Raji (cell line): Measurements from ENCODE around the gene CALY.

Experiments
- POLR2A ChIP-seq: IDR thresholded peaks from 2 replicates; pipeline ENCODE4 v1.6.1; 2011; ENCODE audit warnings: low read depth, low read length, control low read depth; ENCODE audit not compliant: insufficient read depth

CALY gene

DNA sequence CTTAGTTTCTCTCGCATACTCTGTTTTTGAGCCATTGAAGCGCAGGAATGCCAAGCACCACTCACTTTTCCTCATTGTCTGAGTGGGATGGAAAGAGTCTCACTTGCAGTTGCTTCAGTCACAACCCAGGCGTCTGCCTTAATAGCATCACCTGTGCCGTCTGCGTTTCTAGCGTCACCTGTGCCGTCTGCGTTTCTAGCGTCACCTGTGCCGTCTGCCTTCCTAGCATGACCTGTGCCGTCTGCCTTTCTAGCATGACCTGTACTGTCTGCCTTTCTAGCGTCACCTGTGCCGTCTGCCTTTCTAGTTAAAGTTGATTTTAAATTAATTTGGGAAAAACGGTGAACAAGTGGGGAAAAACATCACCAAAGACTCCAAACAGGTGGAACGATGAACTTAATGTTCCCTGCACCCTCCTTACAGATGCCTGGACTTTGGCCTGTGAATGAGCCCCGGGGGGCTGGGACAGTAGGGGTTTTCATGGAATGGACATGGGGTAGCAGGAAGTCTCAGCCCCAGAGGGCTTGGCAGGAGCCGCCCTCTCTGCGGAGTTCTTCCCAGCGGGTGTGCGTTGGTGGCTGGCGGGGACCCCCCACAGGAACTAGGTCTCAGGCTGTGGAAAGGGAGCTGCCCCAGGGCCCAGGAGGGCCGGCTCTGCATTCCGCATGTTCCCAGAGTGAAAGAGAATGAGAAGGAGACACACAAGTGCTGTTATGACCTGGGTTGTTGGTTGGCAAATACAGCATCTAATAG lies 24.5 kb downstream of the CALY start:
- TF ChIP-seq POLR2A = no peak

DNA sequence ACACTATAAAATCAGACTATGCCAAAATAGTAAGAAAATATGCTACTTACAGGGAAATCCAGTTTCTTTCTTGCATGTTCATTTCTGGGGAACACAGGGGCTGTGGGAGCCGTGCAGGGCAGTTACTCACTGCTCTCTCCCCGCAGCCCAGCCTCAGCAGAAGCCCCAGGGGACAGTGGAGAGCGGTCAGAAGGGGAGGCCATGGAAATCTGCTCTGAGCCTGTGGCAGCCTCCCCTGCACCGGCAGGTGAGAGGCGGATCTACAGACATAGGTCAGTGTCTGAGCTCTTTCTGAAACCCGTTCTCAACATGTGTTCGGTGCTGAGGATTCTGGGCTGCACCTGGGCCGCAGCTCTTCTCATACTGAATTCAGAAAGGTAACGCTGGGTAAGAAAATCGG lies 25.1 kb downstream of the CALY start:
- TF ChIP-seq POLR2A = no peak

GRCh38 chr10:133310789-133311188 lies 25.9 kb downstream of the CALY start:
- no peak for TF ChIP-seq POLR2A

DNA sequence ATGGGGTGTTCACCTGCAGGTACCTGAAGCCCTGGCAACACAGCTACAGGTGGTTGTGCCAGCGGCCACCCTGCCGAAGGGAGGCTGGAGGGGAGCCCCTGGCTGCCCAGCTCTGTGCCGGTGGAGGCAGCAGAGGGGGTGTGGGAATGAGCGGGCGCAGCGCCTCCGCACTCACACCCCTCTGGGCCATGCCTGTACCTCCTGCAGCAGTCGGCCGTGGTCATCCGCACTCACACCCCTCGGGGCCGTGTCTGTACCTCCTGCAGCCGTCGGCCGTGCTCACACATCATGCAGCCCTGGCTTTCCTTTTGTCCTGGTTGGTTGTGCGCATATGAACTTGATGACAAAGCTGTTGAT lies 26.3 kb downstream of the CALY start:
- no peak for TF ChIP-seq POLR2A

DNA sequence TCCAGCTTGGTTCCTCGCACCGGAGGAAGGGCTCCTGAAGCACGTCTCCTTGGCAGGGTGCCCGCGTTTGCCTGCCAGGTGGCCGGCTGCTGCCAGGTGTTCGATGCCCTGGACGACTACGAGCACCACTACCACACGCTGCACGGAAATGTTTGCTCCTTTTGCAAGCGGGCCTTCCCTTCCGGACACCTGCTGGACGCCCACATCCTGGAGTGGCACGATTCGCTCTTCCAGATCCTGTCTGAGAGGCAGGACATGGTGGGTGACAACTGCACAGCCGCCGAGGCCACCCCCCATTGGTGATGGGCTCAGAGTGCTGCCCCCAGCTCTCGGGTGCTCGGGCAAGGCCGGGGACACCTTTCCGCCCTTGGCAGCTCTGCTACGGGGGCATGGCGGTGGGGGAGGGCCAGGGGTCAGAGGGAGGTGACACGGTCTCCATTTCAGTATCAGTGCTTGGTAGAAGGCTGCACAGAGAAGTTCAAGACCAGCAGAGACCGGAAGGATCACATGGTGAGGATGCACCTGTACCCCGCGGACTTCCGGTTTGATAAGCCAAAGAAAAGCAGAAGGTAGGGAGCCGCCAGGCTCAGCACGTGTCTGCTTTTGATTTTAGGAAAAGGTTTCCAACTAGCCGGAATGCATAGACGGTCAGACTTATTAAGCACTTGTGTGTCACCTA lies 26.8 kb downstream of the CALY start:
- no peak for TF ChIP-seq POLR2A

DNA sequence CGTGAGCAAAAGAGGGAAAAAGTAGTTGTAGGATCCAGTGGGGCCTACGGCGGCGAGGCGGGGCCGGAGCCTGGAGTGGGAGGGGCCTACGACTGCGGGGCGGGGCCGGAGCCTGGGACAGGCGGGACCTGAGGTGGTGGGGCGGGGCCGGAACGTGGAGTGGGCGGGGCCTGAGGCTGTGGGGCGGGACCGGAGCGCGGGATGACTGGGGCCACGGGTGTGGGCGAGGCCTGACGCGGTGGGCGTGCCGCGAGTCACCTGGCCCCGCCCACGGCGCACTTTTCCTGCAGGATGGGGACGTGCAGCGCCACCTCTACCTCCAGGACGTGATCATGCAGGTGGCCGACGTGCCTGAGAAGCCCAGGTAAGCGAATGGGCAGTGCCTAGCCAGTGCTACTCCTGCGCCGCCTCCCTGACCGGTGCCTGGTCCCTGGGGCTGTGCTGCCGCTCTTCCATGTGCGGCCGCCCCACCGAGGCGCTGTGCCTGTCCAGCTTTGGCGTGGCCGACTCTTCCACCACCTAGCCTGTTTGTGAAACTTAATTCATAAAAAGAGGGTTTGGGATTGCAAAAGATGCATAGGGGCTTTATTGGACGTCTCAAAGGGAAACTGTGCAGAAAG lies 27.5 kb downstream of the CALY start:
- TF ChIP-seq POLR2A = no peak

- TF ChIP-seq POLR2A = peak; percentile 76
Observed at GRCh38 chr10:133308421-133309099, 28.1 kb downstream of the CALY start, which contains the start of the genes TUBGCP2 and ZNF511. Gene TUBGCP2, minus strand, starts transcription at chr10:133308872. Its CDS starts 5,931 bp downstream, at chr10:133302941. Gene ZNF511, plus strand, starts transcription at chr10:133308914. Its CDS starts 30 bp downstream, at chr10:133308944.

- no peak for TF ChIP-seq POLR2A
Observed at GRCh38 chr10:133307776-133308420, 28.8 kb downstream of the CALY start.

- TF ChIP-seq POLR2A = no peak
Observed at GRCh38 chr10:133306941-133307379, 29.7 kb downstream of the CALY start.

GRCh38 chr10:133306097-133306476 lies 30.6 kb downstream of the CALY start:
- no peak for TF ChIP-seq POLR2A

- TF ChIP-seq POLR2A = no peak
Observed at GRCh38 chr10:133303206-133303605, 33.5 kb downstream of the CALY start.

- TF ChIP-seq POLR2A = no peak
Observed at GRCh38 chr10:133302230-133302629, 34.5 kb downstream of the CALY start.

DNA sequence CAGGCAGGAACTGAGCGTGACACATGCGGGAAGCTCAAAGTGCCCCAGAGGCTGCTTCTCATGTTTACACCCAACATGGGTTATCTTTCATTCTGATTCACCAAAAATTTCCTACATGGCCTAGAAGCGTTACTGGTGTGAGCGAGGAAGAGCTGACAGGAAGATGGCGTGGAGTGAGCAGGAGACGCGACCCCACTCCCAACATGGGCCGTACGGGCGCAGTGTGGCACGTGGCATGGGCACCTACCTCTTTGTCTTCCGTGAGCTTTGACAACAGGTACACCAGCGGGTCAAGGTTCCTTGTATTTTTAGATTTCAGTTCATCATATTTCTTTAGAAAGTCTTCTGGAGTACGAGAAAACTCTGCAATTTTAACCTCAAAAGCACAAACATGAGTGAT lies 37.0 kb downstream of the CALY start:
- no peak for TF ChIP-seq POLR2A

- no peak for TF ChIP-seq POLR2A
Observed at GRCh38 chr10:133299224-133299623, 37.5 kb downstream of the CALY start.

- no peak for TF ChIP-seq POLR2A
Observed at GRCh38 chr10:133298466-133298865, 38.2 kb downstream of the CALY start.
